HepG2 (cell line): Measurements from ENCODE around the gene PIM1. TPM values are rescaled to one million over a fixed set of nuclear protein-coding genes. Genes with fewer than 3 reads are reported as not detected.

Experiments
- EZH2 ChIP-seq: conservative IDR thresholded peaks from 2 replicates; pipeline ENCODE4 v1.6.1; 2012; ENCODE audit warnings: mild to moderate bottlenecking, low read depth, low read length, moderate library complexity
- FOXO4 ChIP-seq: sonication (generic); formaldehyde crosslinking; conservative IDR thresholded peaks from 2 replicates; pipeline ENCODE4 v1.8.1; 2023; ENCODE audit warnings: missing genetic modification reagents
- GABPA ChIP-seq, 2 experiments: IDR thresholded peaks; 2 replicates each; pipeline ENCODE4 v1.6.1; 2011 to 2016; ENCODE audit warnings: low read depth in 2 of 2, low read length in 1 of 2, missing biosample characterization in 1 of 2, missing genetic modification characterization in 1 of 2
- KAT8 ChIP-seq: IDR thresholded peaks from 2 replicates; pipeline ENCODE4 v1.6.1; 2016; ENCODE audit warnings: missing genetic modification reagents, missing compliant biosample characterization
- KIAA2018 ChIP-seq: sonication (generic); formaldehyde crosslinking; IDR thresholded peaks from 2 replicates; pipeline ENCODE4 v1.5.0; 2020; ENCODE audit warnings: mild to moderate bottlenecking, missing genetic modification reagents, borderline replicate concordance
- MBD4 ChIP-seq: IDR thresholded peaks from 2 replicates; pipeline ENCODE4 v1.6.1; 2012; ENCODE audit warnings: low read length, inconsistent platforms, borderline replicate concordance
- SNAPC4 ChIP-seq: sonication (generic); formaldehyde crosslinking; IDR thresholded peaks from 2 replicates; pipeline ENCODE4 v1.4.0; 2020; ENCODE audit warnings: mild to moderate bottlenecking, missing genetic modification reagents
- YEATS4 ChIP-seq: sonication (generic); formaldehyde crosslinking; IDR thresholded peaks from 2 replicates; pipeline ENCODE4 v1.4.0; 2020; ENCODE audit warnings: missing genetic modification reagents, borderline replicate concordance
- ZNF232 ChIP-seq: sonication (generic); formaldehyde crosslinking; IDR thresholded peaks from 2 replicates; pipeline ENCODE4 v1.4.0; 2020; ENCODE audit warnings: missing genetic modification reagents, borderline replicate concordance
- ZNF619 ChIP-seq: sonication (generic); formaldehyde crosslinking; IDR thresholded peaks from 2 replicates; pipeline ENCODE4 v1.4.0; 2020; ENCODE audit warnings: mild to moderate bottlenecking, missing genetic modification reagents
- polyA plus RNA-seq, 8 experiments: library from polyadenylated mRNA; depleted of rRNA in 3 of 8; stranded (reverse) in 7 of 8; unstranded in 1 of 8; fragments of >200 nt; fragmentation: Illumina TruSeq in 4 of 8; extraction: Trizol in 4 of 8; gene quantifications; 2 replicates each; pipeline versions ENCODE4 v1.2.1 to v1.2.3, GENCODE V29; 2011 to 2016; ENCODE audit warnings: low read depth in 4 of 8, missing spikeins in 1 of 8, mixed read lengths in 1 of 8; ENCODE audit not compliant: insufficient read depth in 1 of 8
- total RNA-seq, 5 experiments: library from RNA; depleted of rRNA; stranded (reverse); fragments of >200 nt; fragmentation: Illumina TruSeq; extraction: Trizol; gene quantifications; 2 replicates each; pipeline ENCODE4 v1.2.3, GENCODE V29; 2016; ENCODE audit warnings: low read depth in 1 of 5
- TF ChIP-seq, protein P1 (sequence below): sonication (generic); formaldehyde crosslinking; IDR thresholded peaks from 2 replicates; pipeline ENCODE4 v1.4.0; 2020; ENCODE audit warnings: missing genetic modification reagents

Gene PIM1
- total and polyA plus RNA-seq, 2 of the 13 experiments (the other 11 are each of a cell fraction or from before 2014, with no cell fraction given): 29.4 to 117 TPM

DNA sequence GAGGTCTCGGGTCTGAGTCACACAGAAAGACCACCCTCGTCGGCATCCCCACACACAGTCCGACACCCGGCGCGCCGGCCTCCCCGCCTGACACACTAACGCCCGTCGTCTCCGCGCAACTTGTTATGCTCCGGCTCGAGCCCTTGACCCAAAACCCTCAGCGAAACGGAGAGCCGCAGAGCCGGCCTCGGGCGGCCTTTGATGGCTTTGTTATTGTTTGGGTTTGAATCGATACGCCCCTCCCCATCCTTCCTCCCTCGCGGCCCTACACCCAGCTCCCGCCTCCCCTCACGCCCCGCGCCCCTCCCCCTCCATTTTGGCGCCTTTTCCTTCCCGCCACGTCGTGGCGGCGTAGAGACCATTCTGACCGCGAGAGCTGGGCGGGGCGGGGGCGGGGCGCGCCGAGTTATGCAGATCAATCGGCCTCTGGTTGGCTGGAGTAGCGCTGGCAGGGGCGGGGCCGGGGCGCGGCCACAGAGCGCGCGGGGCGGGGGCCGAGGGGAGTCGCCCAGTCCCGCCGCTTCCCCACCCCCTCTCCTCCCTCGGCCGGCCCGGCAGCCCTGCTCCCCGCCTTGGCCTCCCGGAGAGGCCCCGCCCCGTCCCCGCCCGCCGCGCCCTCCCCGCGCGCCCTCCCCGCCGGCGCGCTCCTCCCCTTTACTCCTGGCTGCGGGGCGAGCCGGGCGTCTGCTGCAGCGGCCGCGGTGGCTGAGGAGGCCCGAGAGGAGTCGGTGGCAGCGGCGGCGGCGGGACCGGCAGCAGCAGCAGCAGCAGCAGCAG, at the start of gene PIM1 (continued):
- TF ChIP-seq KIAA2018: no peak
- no peak for TF ChIP-seq MBD4
- TF ChIP-seq FOXO4: peak; percentile 95; the same call in 1 of the 2 replicates
- no peak for TF ChIP-seq GABPA (IDR thresholded peaks at IDR 0.05; ENCODE audit: low read depth, low read length)
- peak; percentile 44; the same call in 1 of the 2 replicates for TF ChIP-seq GABPA (CRISPR knock-in tag; IDR thresholded peaks at IDR 0.05; ENCODE audit: low read depth)
- TF ChIP-seq ZNF619 (CRISPR knock-in tag): no peak
- TF ChIP-seq SNAPC4: peak; percentile 93
- TF ChIP-seq YEATS4 (CRISPR knock-in tag): peak; percentile 85
- TF ChIP-seq ZNF232 (CRISPR knock-in tag): peak; percentile 84; the same call in 1 of the 2 replicates
- no peak for TF ChIP-seq EZH2
- TF ChIP-seq, protein P1, sequence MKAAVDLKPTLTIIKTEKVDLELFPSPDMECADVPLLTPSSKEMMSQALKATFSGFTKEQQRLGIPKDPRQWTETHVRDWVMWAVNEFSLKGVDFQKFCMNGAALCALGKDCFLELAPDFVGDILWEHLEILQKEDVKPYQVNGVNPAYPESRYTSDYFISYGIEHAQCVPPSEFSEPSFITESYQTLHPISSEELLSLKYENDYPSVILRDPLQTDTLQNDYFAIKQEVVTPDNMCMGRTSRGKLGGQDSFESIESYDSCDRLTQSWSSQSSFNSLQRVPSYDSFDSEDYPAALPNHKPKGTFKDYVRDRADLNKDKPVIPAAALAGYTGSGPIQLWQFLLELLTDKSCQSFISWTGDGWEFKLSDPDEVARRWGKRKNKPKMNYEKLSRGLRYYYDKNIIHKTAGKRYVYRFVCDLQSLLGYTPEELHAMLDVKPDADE (CRISPR knock-in tag): peak; percentile 62
- peak; percentile 73 for TF ChIP-seq KAT8 (CRISPR knock-in tag)
